ENCODE data around the gene ITCH.

GRCh38 chr20:34475979-34476736 is 113.1 kb downstream of the ITCH start:
- TF ChIP-seq RAD21 (conservative IDR thresholded peaks at IDR 0.05) (no peak), CTCF (IDR thresholded peaks at IDR 0.05; ENCODE audit: poor library complexity, severe bottlenecking) (no peak), MXI1 (conservative IDR thresholded peaks at IDR 0.05; ENCODE audit: poor library complexity, severe bottlenecking) (no peak), EZH2 (IDR thresholded peaks at IDR 0.05; ENCODE audit: borderline replicate concordance, insufficient read depth, low read length, poor library complexity, severe bottlenecking) (no peak), TAF1 (IDR thresholded peaks at IDR 0.05; ENCODE audit: low read depth) (no peak), SMC3 (conservative IDR thresholded peaks at IDR 0.05; ENCODE audit: poor library complexity) (no peak)
- TF ChIP-seq, protein P1, sequence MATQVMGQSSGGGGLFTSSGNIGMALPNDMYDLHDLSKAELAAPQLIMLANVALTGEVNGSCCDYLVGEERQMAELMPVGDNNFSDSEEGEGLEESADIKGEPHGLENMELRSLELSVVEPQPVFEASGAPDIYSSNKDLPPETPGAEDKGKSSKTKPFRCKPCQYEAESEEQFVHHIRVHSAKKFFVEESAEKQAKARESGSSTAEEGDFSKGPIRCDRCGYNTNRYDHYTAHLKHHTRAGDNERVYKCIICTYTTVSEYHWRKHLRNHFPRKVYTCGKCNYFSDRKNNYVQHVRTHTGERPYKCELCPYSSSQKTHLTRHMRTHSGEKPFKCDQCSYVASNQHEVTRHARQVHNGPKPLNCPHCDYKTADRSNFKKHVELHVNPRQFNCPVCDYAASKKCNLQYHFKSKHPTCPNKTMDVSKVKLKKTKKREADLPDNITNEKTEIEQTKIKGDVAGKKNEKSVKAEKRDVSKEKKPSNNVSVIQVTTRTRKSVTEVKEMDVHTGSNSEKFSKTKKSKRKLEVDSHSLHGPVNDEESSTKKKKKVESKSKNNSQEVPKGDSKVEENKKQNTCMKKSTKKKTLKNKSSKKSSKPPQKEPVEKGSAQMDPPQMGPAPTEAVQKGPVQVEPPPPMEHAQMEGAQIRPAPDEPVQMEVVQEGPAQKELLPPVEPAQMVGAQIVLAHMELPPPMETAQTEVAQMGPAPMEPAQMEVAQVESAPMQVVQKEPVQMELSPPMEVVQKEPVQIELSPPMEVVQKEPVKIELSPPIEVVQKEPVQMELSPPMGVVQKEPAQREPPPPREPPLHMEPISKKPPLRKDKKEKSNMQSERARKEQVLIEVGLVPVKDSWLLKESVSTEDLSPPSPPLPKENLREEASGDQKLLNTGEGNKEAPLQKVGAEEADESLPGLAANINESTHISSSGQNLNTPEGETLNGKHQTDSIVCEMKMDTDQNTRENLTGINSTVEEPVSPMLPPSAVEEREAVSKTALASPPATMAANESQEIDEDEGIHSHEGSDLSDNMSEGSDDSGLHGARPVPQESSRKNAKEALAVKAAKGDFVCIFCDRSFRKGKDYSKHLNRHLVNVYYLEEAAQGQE (IDR thresholded peaks at IDR 0.05; ENCODE audit: borderline replicate concordance), result no peak

Measured in neural cell (in vitro differentiated cells).